ENCODE data around the gene FCHSD2. TPM values are rescaled to one million over a fixed set of nuclear protein-coding genes. Genes with fewer than 3 reads are reported as not detected.
"Not testable (repeated sequence)": the region's sequence is repeated elsewhere in the genome, so short reads cannot be mapped to it uniquely, and the experiment has no call there.

The FCHSD2 gene
- total RNA-seq, 1 donor = 28.2 TPM

DNA sequence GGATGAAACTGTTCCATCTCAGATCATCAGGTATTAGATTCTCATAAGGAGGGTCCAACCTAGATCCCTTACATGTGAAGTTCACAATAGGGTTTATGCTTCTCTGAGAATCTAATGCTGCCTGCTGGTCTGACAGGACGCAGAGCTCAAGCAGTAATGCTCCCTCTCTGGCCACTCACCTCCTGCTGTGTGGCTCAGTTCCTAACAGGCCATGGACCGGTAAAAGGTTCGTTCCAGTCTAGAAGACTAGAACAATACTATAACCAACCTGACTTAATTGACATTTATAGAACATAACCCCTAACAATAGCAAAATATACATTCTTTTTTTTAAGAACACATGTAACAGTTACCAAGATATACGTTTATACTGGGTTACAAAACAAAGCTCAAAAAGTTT lies 282.1 kb downstream of the FCHSD2 start:
- no peaks in the 10 kb centered on the region for H3K4me1 ChIP-seq (ENCODE audit: insufficient read depth, low read length)
- H3K9me3 ChIP-seq (ENCODE audit: low read depth, low read length) = no peaks in the 10 kb centered on the region
- H3K27me3 ChIP-seq (ENCODE audit: insufficient read depth, low read length) = no peaks in the 10 kb centered on the region
- H3K4me3 ChIP-seq (ENCODE audit: low read length) = no peak overlapping the region

DNA sequence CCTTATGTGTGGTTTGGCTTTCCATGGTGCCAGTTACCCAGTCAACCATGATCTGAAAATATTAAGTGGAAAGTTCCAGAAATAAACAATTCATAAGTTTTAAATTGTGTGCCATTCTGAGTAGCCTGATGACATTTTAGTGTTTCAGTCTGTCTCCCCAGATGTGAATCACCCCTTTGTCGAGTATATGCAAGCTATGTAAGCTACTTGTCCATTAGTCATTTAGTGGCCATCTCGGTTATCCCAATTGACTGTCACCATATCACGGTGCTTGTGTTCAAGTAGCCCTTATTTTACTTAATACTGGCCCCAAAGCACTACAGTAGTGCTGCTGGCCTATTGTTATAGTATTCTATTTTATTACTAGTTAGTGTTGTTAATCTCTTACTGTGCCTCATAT lies 283.0 kb downstream of the FCHSD2 start:
- Histone ChIP-seq H3K9me3 (ENCODE audit: low read depth, low read length) (no peaks in the 10 kb centered on the region), H3K4me3 (ENCODE audit: low read length) (no peak overlapping the region), H3K4me1 (ENCODE audit: insufficient read depth, low read length) (no peaks in the 10 kb centered on the region), H3K27me3 (ENCODE audit: insufficient read depth, low read length) (no peaks in the 10 kb centered on the region)

GRCh38 chr11:72858267-72858666 lies 283.9 kb downstream of the FCHSD2 start:
- not testable (repeated sequence) for H3K27me3 ChIP-seq (ENCODE audit: insufficient read depth, low read length)

GRCh38 chr11:72856551-72857345 lies 285.4 kb downstream of the FCHSD2 start:
- Histone ChIP-seq H3K9me3 (ENCODE audit: low read depth, low read length) (no peaks in the 10 kb centered on the region), H3K27me3 (ENCODE audit: insufficient read depth, low read length) (no peaks in the 10 kb centered on the region)

More at GRCh38 chr11:72858267-72858666, 283.9 kb downstream of the FCHSD2 start:
- H3K9me3 ChIP-seq (ENCODE audit: low read depth, low read length); H3K4me1 ChIP-seq (ENCODE audit: insufficient read depth, low read length); H3K4me3 ChIP-seq (ENCODE audit: low read length): not testable (repeated sequence)

GRCh38 chr11:72856065-72856464 lies 286.1 kb downstream of the FCHSD2 start:
- Histone ChIP-seq H3K27me3 (ENCODE audit: insufficient read depth, low read length) (no peaks in the 10 kb centered on the region), H3K4me1 (ENCODE audit: insufficient read depth, low read length) (no peaks in the 10 kb centered on the region), H3K9me3 (ENCODE audit: low read depth, low read length) (no peaks in the 10 kb centered on the region), H3K4me3 (ENCODE audit: low read length) (no peak overlapping the region)

More at GRCh38 chr11:72856551-72857345, 285.4 kb downstream of the FCHSD2 start:
- H3K4me3 ChIP-seq (ENCODE audit: low read length) = no peak overlapping the region
- H3K4me1 ChIP-seq (ENCODE audit: insufficient read depth, low read length) = no peaks in the 10 kb centered on the region

GRCh38 chr11:72851726-72852125 lies 290.4 kb downstream of the FCHSD2 start:
- no peak overlapping the region for H3K4me3 ChIP-seq (ENCODE audit: low read length)
- H3K4me1 ChIP-seq (ENCODE audit: insufficient read depth, low read length) = no peaks in the 10 kb centered on the region
- H3K27me3 ChIP-seq (ENCODE audit: insufficient read depth, low read length) = no peaks in the 10 kb centered on the region
- no peaks in the 10 kb centered on the region for H3K9me3 ChIP-seq (ENCODE audit: low read depth, low read length)

DNA sequence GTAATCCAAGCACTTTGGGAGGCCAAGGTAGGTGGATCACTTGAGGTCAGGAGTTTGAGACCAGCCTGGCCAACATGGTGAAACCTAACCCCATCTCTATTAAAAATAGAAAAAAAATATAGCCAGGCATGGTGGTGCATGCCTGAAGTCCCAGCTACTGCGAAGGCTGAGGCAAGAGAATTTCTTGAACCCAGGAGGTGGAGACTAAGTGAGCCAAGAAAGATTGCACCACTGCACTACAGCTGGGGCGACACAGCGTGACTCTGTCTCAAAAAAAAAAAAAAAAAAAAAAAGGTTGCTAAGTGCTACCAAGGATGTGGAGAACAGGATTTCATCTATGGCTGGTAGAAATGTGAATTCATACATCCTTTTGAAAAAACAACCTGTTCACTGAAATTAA lies 291.3 kb downstream of the FCHSD2 start:
- H3K27me3 ChIP-seq (ENCODE audit: insufficient read depth, low read length) = no peaks in the 10 kb centered on the region
- no peaks in the 10 kb centered on the region for H3K9me3 ChIP-seq (ENCODE audit: low read depth, low read length)
- H3K4me3 ChIP-seq (ENCODE audit: low read length) = no peak overlapping the region
- H3K4me1 ChIP-seq (ENCODE audit: insufficient read depth, low read length) = no peaks in the 10 kb centered on the region

GRCh38 chr11:72848846-72849466 lies 293.2 kb downstream of the FCHSD2 start:
- Histone ChIP-seq H3K27me3 (ENCODE audit: insufficient read depth, low read length) (no peaks in the 10 kb centered on the region), H3K4me3 (ENCODE audit: low read length) (no peak overlapping the region), H3K4me1 (ENCODE audit: insufficient read depth, low read length) (no peaks in the 10 kb centered on the region), H3K9me3 (ENCODE audit: low read depth, low read length) (no peaks in the 10 kb centered on the region)

- Histone ChIP-seq H3K27me3 (ENCODE audit: insufficient read depth, low read length) (no peaks in the 10 kb centered on the region), H3K4me1 (ENCODE audit: insufficient read depth, low read length) (no peaks in the 10 kb centered on the region), H3K9me3 (ENCODE audit: low read depth, low read length) (no peaks in the 10 kb centered on the region), H3K4me3 (ENCODE audit: low read length) (no peak overlapping the region)
These were observed 297.8 kb downstream of the FCHSD2 start for GRCh38 chr11:72844356-72844755.

GRCh38 chr11:72842653-72843330 lies 299.3 kb downstream of the FCHSD2 start:
- Histone ChIP-seq H3K4me1 (ENCODE audit: insufficient read depth, low read length) (no peaks in the 10 kb centered on the region), H3K9me3 (ENCODE audit: low read depth, low read length) (no peaks in the 10 kb centered on the region), H3K27me3 (ENCODE audit: insufficient read depth, low read length) (no peaks in the 10 kb centered on the region), H3K4me3 (ENCODE audit: low read length) (no peak overlapping the region)

DNA sequence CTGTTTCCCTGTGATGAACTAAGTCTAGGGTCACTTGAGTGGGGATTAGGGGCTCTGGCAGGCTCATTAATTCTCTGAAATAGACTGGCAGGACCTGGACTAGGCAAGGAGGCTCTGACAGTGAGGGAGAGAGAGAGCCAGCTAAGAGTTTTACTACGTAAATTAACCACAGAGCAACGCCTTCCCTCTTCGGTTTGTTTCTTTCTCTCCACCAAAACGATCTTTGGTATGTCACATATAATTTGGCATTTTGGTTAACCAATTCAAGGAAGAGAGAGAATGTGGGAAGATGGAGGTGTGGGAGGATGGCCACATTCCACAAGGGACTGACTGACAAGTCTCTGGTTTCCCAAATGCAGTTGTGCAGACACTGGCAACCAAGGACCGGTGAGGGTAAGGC lies 300.0 kb downstream of the FCHSD2 start:
- no peaks in the 10 kb centered on the region for H3K4me1 ChIP-seq (ENCODE audit: insufficient read depth, low read length)
- H3K27me3 ChIP-seq (ENCODE audit: insufficient read depth, low read length) = no peaks in the 10 kb centered on the region
- H3K9me3 ChIP-seq (ENCODE audit: low read depth, low read length) = no peaks in the 10 kb centered on the region
- no peak overlapping the region for H3K4me3 ChIP-seq (ENCODE audit: low read length)

DNA sequence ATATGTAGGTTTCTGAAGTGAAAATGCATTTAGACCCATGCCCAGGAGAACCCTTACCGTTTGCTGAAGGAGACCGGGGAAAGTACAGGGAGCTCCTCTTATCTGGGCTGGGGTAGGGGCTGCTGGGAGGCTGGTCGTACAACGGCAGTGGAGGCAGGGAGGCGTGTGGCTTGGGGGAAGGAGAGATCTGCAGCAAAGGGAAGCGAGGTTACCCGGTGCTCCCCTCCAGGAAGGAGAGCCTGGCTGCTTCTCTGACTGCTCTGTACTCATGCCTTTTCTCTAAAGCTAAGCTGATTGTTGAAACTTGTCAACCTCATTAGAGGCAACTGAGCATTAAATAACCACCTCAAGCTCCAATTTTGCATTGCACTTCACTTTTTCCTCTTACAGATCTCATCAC lies 300.7 kb downstream of the FCHSD2 start:
- peaks cover under 1% of the 10 kb centered on the region for H3K4me1 ChIP-seq (ENCODE audit: insufficient read depth, low read length)
- no peaks in the 10 kb centered on the region for H3K9me3 ChIP-seq (ENCODE audit: low read depth, low read length)
- H3K4me3 ChIP-seq (ENCODE audit: low read length) = no peak overlapping the region
- no peaks in the 10 kb centered on the region for H3K27me3 ChIP-seq (ENCODE audit: insufficient read depth, low read length)

DNA sequence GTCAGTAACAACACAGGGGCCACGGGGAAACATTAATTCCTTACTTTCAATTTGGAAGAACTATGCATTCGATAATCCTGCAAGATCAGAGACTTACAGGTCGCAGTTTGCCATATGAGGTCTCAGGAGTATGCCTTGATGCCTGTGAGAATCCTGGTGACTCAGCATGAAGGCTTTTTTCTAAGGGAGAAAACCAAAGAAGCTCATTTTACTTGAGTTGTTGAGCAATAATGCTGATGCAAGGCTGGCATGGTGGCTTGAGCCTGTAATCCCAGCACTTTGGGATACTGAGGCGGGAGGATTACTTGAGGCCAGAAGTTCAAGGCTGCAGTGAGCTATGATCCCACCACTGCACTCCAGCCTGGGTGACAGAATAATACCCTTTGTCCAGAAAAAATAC lies 301.3 kb downstream of the FCHSD2 start:
- Histone ChIP-seq H3K27me3 (ENCODE audit: insufficient read depth, low read length) (no peaks in the 10 kb centered on the region), H3K4me3 (ENCODE audit: low read length) (no peak overlapping the region), H3K4me1 (ENCODE audit: insufficient read depth, low read length) (peaks cover 4% of the 10 kb centered on the region), H3K9me3 (ENCODE audit: low read depth, low read length) (no peaks in the 10 kb centered on the region)

GRCh38 chr11:72838691-72839305 lies 303.3 kb downstream of the FCHSD2 start:
- H3K27me3 ChIP-seq (ENCODE audit: insufficient read depth, low read length) = no peaks in the 10 kb centered on the region

DNA sequence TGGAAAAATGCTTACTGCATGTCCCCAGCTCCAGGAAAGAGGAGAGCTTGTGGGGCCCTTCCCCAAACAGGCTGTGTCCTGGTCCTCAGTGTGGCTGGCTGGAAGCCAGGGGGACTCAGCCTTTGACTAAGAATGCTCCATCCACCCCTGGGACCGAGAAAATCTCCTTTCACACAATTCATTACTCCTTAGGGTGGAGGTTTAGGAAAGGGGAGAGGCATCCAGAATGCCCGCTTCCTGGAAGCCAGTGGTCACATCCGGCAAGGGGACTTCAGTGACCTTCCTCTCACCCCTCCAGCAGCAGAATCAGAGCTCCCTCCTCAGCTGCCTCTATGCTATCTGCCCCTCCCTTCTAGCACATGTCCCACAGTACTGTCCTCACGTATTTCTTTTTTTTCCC lies 306.0 kb downstream of the FCHSD2 start:
- Histone ChIP-seq H3K9me3 (ENCODE audit: low read depth, low read length) (no peaks in the 10 kb centered on the region), H3K27me3 (ENCODE audit: insufficient read depth, low read length) (no peaks in the 10 kb centered on the region), H3K4me3 (ENCODE audit: low read length) (no peak overlapping the region), H3K4me1 (ENCODE audit: insufficient read depth, low read length) (peaks cover 21% of the 10 kb centered on the region)

More at GRCh38 chr11:72838691-72839305, 303.3 kb downstream of the FCHSD2 start:
- Histone ChIP-seq H3K9me3 (ENCODE audit: low read depth, low read length) (no peaks in the 10 kb centered on the region), H3K4me1 (ENCODE audit: insufficient read depth, low read length) (peaks cover 21% of the 10 kb centered on the region), H3K4me3 (ENCODE audit: low read length) (no peak overlapping the region)

Data from mononuclear cell (primary cell).